Measurements from ENCODE around the gene TPRN.

TPRN gene

DNA sequence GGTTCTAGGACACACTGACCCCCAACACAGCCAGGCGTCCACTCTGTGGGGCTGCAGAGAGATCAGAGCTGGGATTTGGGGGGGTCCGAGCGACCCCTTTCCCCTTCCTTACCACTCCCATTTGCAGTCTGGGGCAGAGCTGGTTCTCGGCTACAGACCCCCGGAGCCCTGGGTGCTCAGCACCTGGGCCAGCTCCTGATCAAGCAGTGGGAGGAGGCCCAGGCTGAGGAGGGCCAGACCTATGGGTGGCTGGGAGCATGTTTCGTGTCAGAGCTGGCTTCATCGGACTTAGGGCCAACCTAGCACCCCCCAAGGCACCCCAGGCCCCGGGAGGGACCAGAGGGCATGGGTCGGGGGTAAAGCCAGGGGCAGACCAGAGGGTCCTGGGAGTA, 54.0 kb downstream of the TPRN start:
- TF ChIP-seq ZBTB7A (IDR thresholded peaks at IDR 0.05; ENCODE audit: low read depth) = no peak
- TF ChIP-seq, protein P1, sequence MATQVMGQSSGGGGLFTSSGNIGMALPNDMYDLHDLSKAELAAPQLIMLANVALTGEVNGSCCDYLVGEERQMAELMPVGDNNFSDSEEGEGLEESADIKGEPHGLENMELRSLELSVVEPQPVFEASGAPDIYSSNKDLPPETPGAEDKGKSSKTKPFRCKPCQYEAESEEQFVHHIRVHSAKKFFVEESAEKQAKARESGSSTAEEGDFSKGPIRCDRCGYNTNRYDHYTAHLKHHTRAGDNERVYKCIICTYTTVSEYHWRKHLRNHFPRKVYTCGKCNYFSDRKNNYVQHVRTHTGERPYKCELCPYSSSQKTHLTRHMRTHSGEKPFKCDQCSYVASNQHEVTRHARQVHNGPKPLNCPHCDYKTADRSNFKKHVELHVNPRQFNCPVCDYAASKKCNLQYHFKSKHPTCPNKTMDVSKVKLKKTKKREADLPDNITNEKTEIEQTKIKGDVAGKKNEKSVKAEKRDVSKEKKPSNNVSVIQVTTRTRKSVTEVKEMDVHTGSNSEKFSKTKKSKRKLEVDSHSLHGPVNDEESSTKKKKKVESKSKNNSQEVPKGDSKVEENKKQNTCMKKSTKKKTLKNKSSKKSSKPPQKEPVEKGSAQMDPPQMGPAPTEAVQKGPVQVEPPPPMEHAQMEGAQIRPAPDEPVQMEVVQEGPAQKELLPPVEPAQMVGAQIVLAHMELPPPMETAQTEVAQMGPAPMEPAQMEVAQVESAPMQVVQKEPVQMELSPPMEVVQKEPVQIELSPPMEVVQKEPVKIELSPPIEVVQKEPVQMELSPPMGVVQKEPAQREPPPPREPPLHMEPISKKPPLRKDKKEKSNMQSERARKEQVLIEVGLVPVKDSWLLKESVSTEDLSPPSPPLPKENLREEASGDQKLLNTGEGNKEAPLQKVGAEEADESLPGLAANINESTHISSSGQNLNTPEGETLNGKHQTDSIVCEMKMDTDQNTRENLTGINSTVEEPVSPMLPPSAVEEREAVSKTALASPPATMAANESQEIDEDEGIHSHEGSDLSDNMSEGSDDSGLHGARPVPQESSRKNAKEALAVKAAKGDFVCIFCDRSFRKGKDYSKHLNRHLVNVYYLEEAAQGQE (IDR thresholded peaks at IDR 0.05; ENCODE audit: low read depth) = peak; percentile 85

DNA sequence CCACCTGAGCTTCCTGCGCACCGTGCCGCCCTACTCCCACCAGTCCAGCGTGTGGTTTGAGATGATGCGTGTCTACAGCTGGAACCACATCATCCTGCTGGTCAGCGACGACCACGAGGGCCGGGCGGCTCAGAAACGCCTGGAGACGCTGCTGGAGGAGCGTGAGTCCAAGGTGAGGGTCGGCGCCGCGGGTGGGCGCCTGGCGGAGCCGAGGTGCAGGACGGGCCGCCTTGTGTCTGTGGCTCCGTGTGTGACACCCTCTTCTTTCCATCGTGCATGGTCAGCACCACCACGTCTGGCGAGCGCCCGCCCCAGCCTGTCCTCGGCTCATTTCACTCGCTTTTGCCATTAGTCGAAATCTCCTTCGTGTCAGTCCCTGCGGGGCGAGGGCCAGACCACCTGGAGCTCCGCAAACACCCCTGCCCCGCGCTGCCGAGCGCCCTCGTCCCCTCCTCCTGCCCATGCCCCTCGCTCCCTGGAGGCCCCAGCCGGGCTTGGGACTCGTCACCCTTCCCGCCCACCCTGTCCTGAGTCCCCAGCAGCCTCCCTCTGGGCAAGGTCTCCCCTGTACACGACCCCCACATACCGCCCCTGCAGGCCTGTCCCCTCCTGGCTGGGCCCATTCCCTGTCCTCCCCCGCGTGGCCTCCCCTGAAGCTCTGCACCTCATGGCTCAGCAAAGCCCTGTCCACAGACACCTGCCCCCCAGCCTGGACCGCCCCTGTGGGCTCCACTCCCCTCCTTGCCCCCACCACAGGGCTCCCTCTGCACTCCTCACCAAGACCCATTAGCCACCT, 54.6 kb downstream of the TPRN start:
- TF ChIP-seq TEAD4 (IDR thresholded peaks at IDR 0.05) (no peak), YY1 (IDR thresholded peaks at IDR 0.05; ENCODE audit: low read depth) (no peak), NFIC (IDR thresholded peaks at IDR 0.05) (no peak), TAF1 (IDR thresholded peaks at IDR 0.05; ENCODE audit: low read depth) (no peak), EGR1 (IDR thresholded peaks at IDR 0.05) (no peak), FOXM1 (IDR thresholded peaks at IDR 0.05; ENCODE audit: borderline replicate concordance, low read depth) (no peak), CEBPB (IDR thresholded peaks at IDR 0.05) (no peak)
- TF ChIP-seq, protein P2, sequence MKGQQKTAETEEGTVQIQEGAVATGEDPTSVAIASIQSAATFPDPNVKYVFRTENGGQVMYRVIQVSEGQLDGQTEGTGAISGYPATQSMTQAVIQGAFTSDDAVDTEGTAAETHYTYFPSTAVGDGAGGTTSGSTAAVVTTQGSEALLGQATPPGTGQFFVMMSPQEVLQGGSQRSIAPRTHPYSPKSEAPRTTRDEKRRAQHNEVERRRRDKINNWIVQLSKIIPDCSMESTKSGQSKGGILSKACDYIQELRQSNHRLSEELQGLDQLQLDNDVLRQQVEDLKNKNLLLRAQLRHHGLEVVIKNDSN (IDR thresholded peaks at IDR 0.05) = no peak
- TF ChIP-seq, protein P3, sequence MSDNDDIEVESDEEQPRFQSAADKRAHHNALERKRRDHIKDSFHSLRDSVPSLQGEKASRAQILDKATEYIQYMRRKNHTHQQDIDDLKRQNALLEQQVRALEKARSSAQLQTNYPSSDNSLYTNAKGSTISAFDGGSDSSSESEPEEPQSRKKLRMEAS (IDR thresholded peaks at IDR 0.05) = 0 out of 2 replicates have a peak, but pooled peaks have one; percentile 19
- TF ChIP-seq, protein P1 (IDR thresholded peaks at IDR 0.05; ENCODE audit: low read depth) = peak; percentile 76

DNA sequence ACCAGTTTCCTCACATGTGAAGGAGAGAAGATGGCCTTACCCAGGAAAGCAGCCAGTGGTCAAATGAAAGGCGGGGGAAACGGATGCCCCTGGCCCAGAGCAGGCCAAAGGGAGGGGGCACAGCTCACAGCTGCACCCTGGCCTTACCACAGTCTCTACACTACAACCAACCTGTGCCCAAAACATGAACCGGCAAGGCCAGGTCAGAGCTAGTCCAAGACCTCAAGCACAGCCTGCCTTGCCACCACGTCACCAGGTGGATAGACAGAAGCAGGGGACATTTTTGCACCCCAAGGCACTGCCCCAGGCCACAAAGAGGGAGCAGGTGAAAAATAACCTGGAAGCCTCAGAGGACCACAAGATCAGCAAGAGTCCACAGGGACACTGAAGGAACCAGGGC, 57.1 kb downstream of the TPRN start:
- TF ChIP-seq YY1 (IDR thresholded peaks at IDR 0.05; ENCODE audit: low read depth) (no peak), EP300 (IDR thresholded peaks at IDR 0.05; ENCODE audit: borderline replicate concordance) (no peak), NFIC (IDR thresholded peaks at IDR 0.05) (no peak), TAF1 (IDR thresholded peaks at IDR 0.05; ENCODE audit: low read depth) (no peak), CREB1 (IDR thresholded peaks at IDR 0.05; ENCODE audit: low read depth) (no peak), EGR1 (IDR thresholded peaks at IDR 0.05) (no peak), TCF12 (IDR thresholded peaks at IDR 0.05; ENCODE audit: low read depth) (no peak), TEAD4 (IDR thresholded peaks at IDR 0.05) (no peak), RAD21 (IDR thresholded peaks at IDR 0.05; ENCODE audit: low read depth) (no peak), CEBPB (IDR thresholded peaks at IDR 0.05) (no peak), ZBTB7A (IDR thresholded peaks at IDR 0.05; ENCODE audit: low read depth) (no peak), FOXM1 (IDR thresholded peaks at IDR 0.05; ENCODE audit: borderline replicate concordance, low read depth) (no peak)
- TF ChIP-seq, protein P1 (IDR thresholded peaks at IDR 0.05; ENCODE audit: low read depth) = no peak
- TF ChIP-seq, protein P2 (IDR thresholded peaks at IDR 0.05) = no peak
- TF ChIP-seq, protein P3 (IDR thresholded peaks at IDR 0.05) = no peak

DNA sequence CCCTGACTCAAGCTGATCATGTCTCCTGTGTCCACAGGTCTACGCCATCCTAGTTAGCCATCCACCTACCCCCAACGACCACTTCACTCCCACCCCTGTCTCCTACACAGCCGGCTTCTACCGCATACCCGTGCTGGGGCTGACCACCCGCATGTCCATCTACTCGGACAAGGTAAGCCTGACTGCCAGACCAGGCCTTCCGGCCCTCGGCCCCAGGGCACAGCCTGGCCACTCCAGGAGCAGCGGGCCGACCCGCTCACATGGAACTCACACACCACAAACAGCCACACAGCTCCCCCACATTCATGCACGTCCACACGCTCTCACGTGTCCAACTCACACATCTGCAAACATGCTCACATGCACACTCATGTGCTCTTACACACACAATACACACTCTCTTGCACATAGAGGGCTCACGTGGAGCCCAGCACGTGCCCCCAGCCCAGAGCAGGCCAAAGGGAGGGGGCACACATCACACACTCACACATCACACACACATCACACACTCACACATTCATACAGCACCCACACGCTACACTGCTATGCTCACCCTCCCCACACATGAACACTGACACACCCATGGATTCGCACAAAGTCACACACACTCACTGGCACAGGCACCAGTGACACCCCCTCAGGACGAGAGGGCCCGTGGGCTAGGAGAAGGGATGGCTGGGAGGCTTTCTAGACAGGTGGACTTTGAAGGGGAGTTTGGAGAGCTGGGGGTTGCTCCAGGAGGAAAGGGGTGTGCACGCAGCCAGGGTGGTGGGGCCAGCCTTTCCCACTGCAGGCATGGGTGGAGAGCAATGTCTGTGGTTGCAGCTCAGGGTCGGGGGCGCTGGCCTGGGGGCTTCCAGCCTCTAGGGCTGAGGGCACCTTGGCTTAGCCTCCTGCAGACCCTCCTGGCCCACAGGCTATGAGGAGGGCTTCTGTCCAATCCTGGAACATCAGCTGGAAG, 58.3 kb downstream of the TPRN start:
- TF ChIP-seq CREB1 (IDR thresholded peaks at IDR 0.05; ENCODE audit: low read depth) = no peak
- TF ChIP-seq, protein P2 (IDR thresholded peaks at IDR 0.05) = no peak
- no peak for TF ChIP-seq YY1 (IDR thresholded peaks at IDR 0.05; ENCODE audit: low read depth)
- no peak for TF ChIP-seq NFIC (IDR thresholded peaks at IDR 0.05)
- TF ChIP-seq TCF12 (IDR thresholded peaks at IDR 0.05; ENCODE audit: low read depth) = no peak
